ENCODE measurements around the gene IFITM2. TPM values are rescaled to one million over a fixed set of nuclear protein-coding genes. Genes with fewer than 3 reads are reported as not detected.

IFITM2 gene
- total RNA-seq, 1 experiment from 2014 or later, result 4.2 TPM

DNA sequence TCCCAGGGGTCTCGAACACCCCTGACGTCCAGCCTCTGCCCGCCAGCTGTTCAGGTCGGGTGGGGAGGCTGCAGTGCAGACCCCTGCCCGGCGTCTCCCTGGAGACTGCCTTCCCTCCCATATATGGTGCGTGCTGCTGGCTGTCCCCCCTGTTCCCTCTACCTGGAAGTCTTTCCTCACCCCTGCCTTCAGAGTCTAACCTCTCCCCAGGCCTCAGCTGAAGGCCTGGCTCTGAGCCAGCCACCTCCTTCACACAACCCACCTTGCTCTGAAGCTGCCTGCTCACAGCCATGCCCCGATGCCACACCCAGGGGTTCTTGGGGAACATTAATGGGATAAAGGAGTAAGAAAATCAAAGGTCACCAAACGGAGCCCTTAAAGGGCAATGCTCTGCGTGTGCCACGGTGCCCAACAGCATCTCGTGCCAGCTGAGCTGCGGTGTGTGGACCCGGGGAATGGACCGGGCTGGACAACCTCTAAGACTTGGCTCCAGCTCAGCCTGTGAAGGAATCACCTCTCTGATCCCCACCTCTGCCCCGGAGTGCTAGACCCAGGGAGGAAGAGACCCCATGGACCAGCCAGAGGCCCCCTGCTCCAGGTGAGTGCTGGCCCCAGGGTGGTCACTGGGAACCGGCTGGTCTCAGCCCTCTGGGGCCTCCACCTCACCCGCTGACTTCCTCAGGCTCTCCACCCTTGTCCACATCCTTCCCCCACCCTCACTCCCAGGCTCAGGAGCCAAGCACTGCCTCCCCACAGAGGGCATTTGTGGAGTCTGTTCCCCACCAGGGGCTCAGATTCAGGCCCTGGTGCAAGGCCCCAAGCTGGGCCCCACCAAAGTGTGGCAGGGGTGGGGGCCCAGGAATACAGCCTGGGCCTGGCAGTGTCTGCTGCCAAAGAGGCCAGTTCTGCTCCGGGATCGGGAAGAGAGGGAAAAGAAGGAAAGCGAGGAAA, 29.3 kb upstream of the IFITM2 start, which contains the start of gene NLRP6:
Gene NLRP6, plus strand, starts transcription at position 407 of the 951 bp plus-strand sequence. Its CDS starts 163 bp downstream, at position 570.
- H3K4me3 ChIP-seq, result no peak within 1 kb of the TSS

DNA sequence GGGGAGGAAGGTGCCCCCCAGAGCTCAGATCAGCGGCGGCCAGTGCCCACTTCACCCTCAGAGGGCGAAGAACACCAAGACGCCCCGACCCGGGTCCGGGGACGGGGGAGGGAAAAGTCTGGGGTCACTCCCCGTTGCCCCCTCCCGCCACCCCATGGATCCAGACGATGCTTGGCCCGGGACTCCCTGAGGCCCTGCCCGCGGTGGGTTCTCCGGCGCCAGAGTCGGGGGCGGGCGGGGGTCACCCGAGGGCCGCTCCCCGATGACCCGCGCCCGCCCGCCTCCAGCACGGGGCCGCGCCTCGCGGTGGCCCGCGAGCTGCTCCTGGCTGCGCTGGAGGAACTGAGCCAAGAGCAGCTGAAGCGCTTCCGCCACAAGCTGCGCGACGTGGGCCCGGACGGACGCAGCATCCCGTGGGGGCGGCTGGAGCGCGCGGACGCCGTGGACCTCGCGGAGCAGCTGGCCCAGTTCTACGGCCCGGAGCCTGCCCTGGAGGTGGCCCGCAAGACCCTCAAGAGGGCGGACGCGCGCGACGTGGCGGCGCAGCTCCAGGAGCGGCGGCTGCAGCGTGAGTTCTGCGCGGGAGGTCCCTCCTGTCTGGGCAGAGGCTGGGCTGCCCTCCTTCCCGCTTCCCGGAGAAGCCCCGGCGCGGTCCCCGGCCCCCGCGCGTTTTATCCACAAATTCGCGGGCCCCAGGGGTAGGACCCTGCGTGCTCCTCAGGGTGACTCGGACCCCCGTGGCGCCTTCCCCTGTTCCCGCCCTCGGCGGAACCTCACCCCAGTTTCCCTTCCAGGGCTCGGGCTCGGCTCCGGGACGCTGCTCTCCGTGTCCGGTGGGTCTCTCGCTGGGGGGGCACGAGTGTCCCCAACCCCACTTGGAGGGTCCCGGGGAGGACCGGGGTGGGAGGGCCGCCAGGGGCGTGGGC, 28.3 kb upstream of the IFITM2 start:
- POLR2A ChIA-PET (ENCODE audit: unreplicated experiment), result no interaction called here
- TF ChIP-seq, protein P1, sequence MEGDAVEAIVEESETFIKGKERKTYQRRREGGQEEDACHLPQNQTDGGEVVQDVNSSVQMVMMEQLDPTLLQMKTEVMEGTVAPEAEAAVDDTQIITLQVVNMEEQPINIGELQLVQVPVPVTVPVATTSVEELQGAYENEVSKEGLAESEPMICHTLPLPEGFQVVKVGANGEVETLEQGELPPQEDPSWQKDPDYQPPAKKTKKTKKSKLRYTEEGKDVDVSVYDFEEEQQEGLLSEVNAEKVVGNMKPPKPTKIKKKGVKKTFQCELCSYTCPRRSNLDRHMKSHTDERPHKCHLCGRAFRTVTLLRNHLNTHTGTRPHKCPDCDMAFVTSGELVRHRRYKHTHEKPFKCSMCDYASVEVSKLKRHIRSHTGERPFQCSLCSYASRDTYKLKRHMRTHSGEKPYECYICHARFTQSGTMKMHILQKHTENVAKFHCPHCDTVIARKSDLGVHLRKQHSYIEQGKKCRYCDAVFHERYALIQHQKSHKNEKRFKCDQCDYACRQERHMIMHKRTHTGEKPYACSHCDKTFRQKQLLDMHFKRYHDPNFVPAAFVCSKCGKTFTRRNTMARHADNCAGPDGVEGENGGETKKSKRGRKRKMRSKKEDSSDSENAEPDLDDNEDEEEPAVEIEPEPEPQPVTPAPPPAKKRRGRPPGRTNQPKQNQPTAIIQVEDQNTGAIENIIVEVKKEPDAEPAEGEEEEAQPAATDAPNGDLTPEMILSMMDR (conservative IDR thresholded peaks at IDR 0.05), result no peak
- no peak for TF ChIP-seq EZH2 (IDR thresholded peaks at IDR 0.05; ENCODE audit: low read depth)
- no TSS peak for BruUV-seq (replicated peaks)
- no peak overlapping the region for H2AFZ ChIP-seq
- H3K4me2 ChIP-seq, result no peak overlapping the region
- no peak overlapping the region for H3K4me3 ChIP-seq
- H3K36me3 ChIP-seq (ENCODE audit: low read depth), result no peaks in the 10 kb centered on the region
- H4K20me1 ChIP-seq (ENCODE audit: insufficient read depth), result no peaks in the 10 kb centered on the region
- CTCF ChIA-PET, result no interaction called here
- DNase-seq, result no peak
- no peaks in the 10 kb centered on the region for H3K27me3 ChIP-seq (ENCODE audit: insufficient read depth, low read depth)
- H3K79me2 ChIP-seq (ENCODE audit: low read depth), result no peaks in the 10 kb centered on the region
- intact Hi-C loops (cut with micrococcal nuclease; ENCODE audit: unreplicated experiment), result no loop called here
- no peaks in the 10 kb centered on the region for H3K9me2 ChIP-seq (ENCODE audit: insufficient read depth)
- H3K9me3 ChIP-seq (ENCODE audit: insufficient read depth, low read depth), result no peaks in the 10 kb centered on the region
- no peaks in the 10 kb centered on the region for H3F3A ChIP-seq (ENCODE audit: insufficient read depth, low read depth)
- H3K27ac ChIP-seq, result no peak overlapping the region
- H3K4me1 ChIP-seq (replicated peaks; ENCODE audit: insufficient read depth), result no peaks in the 10 kb centered on the region

More for the DNA sequence above, 29.3 kb upstream of the IFITM2 start, which contains the start of gene NLRP6:
- no peak for TF ChIP-seq EZH2 (IDR thresholded peaks at IDR 0.05; ENCODE audit: low read depth)
- TF ChIP-seq, protein P1 (conservative IDR thresholded peaks at IDR 0.05), result no peak
- POLR2A ChIA-PET (ENCODE audit: unreplicated experiment), result no interaction called here
- CTCF ChIA-PET, result no interaction called here
- H3K9me2 ChIP-seq (ENCODE audit: insufficient read depth), result no peaks in the 10 kb centered on the region
- H3K9me3 ChIP-seq (ENCODE audit: insufficient read depth, low read depth), result no peaks in the 10 kb centered on the region
- H3K79me2 ChIP-seq (ENCODE audit: low read depth), result no peaks in the 10 kb centered on the region
- H3K4me2 ChIP-seq, result no peak within 1 kb of the TSS
- H3K4me1 ChIP-seq (replicated peaks; ENCODE audit: insufficient read depth), result no peaks in the 10 kb centered on the region
- H3K27ac ChIP-seq, result no peak within 1 kb of the TSS
- H3K36me3 ChIP-seq (ENCODE audit: low read depth), result no peaks in the 10 kb centered on the region
- no peak for DNase-seq
- H3K27me3 ChIP-seq (ENCODE audit: insufficient read depth, low read depth), result no peaks in the 10 kb centered on the region
- no peaks in the 10 kb centered on the region for H3F3A ChIP-seq (ENCODE audit: insufficient read depth, low read depth)
- no peaks in the 10 kb centered on the region for H4K20me1 ChIP-seq (ENCODE audit: insufficient read depth)
- no TSS peak for BruUV-seq (replicated peaks)
- intact Hi-C loops (cut with micrococcal nuclease; ENCODE audit: unreplicated experiment), result no loop called here
- H2AFZ ChIP-seq, result no peak within 1 kb of the TSS

DNA sequence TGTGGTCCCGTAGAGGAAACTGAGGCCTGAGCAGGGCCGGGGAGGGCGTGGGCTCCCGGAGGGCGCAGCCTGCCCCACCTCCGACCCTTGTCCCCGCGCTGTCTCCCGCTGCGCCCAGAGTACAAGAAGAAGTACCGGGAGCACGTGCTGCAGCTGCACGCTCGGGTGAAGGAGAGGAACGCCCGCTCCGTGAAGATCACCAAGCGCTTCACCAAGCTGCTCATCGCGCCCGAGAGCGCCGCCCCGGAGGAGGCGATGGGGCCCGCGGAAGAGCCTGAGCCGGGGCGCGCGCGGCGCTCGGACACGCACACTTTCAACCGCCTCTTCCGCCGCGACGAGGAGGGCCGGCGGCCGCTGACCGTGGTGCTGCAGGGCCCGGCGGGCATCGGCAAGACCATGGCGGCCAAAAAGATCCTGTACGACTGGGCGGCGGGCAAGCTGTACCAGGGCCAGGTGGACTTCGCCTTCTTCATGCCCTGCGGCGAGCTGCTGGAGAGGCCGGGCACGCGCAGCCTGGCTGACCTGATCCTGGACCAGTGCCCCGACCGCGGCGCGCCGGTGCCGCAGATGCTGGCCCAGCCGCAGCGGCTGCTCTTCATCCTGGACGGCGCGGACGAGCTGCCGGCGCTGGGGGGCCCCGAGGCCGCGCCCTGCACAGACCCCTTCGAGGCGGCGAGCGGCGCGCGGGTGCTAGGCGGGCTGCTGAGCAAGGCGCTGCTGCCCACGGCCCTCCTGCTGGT, 27.5 kb upstream of the IFITM2 start:
- Histone ChIP-seq H3K27ac (no peak overlapping the region), H3K4me1 (replicated peaks; ENCODE audit: insufficient read depth) (no peaks in the 10 kb centered on the region), H2AFZ (no peak overlapping the region), H3K9me2 (ENCODE audit: insufficient read depth) (no peaks in the 10 kb centered on the region), H3K4me2 (no peak overlapping the region), H3K27me3 (ENCODE audit: insufficient read depth, low read depth) (no peaks in the 10 kb centered on the region), H3K4me3 (no peak overlapping the region), H3F3A (ENCODE audit: insufficient read depth, low read depth) (no peaks in the 10 kb centered on the region), H3K36me3 (ENCODE audit: low read depth) (no peaks in the 10 kb centered on the region), H3K79me2 (ENCODE audit: low read depth) (no peaks in the 10 kb centered on the region), H3K9me3 (ENCODE audit: insufficient read depth, low read depth) (no peaks in the 10 kb centered on the region), H4K20me1 (ENCODE audit: insufficient read depth) (no peaks in the 10 kb centered on the region)
- no peak for DNase-seq
- intact Hi-C loops (cut with micrococcal nuclease; ENCODE audit: unreplicated experiment), result no loop called here
- ChIA-PET CTCF (no interaction called here), POLR2A (ENCODE audit: unreplicated experiment) (interaction anchor here (0.5 kb wide), 1 partner anchor 13 kb away, joined by 3 read pairs; no protein-coding TSS in a partner anchor)
- TF ChIP-seq, protein P1 (conservative IDR thresholded peaks at IDR 0.05), result no peak
- TF ChIP-seq EZH2 (IDR thresholded peaks at IDR 0.05; ENCODE audit: low read depth), result no peak
- BruUV-seq (replicated peaks), result no TSS peak

Measured in PC-9 (cell line).